K562 (cell line): Measurements from ENCODE around the gene SP6. TPM values are rescaled to one million over a fixed set of nuclear protein-coding genes. Genes with fewer than 3 reads are reported as not detected.

Source experiments
- CBX5 ChIP-seq: IDR thresholded peaks from 2 replicates; pipeline ENCODE4 v1.6.1; 2014; ENCODE audit warnings: low read depth, borderline replicate concordance
- E2F3 ChIP-seq: fragments of 250-450 bp; sonication (Bioruptor Pico); IDR thresholded peaks from 2 replicates; pipeline ENCODE4 v1.4.0; 2020; ENCODE audit warnings: mild to moderate bottlenecking
- ELK3 ChIP-seq: fragments of 450-650 bp; formaldehyde crosslinking; IDR thresholded peaks from 2 replicates; pipeline ENCODE4 v1.4.0; 2020; ENCODE audit warnings: mild to moderate bottlenecking
- GTF2E2 ChIP-seq: fragments of 200-800 bp; sonication (Bioruptor generic); IDR thresholded peaks from 2 replicates; pipeline ENCODE4 v1.6.1; 2016; ENCODE audit warnings: missing genetic modification characterization, missing compliant biosample characterization
- HDAC3 ChIP-seq: fragments of 450-650 bp; IDR thresholded peaks from 2 replicates; pipeline ENCODE4 v1.6.1; 2018; ENCODE audit warnings: borderline replicate concordance, mild to moderate bottlenecking, moderate library complexity; ENCODE audit not compliant: partially characterized antibody
- HNRNPH1 ChIP-seq: fragments of 200-400 bp; formaldehyde crosslinking; optimal IDR thresholded peaks from 2 replicates; pipeline ENCODE3; 2017; ENCODE audit warnings: low read depth, mild to moderate bottlenecking, low read length, moderate library complexity
- HNRNPLL ChIP-seq: fragments of 200-400 bp; formaldehyde crosslinking; IDR thresholded peaks from 2 replicates; pipeline ENCODE4 v1.6.1; 2017; ENCODE audit warnings: low read length, low read depth, mild to moderate bottlenecking; ENCODE audit not compliant: poor library complexity, severe bottlenecking
- KDM5B ChIP-seq: fragments of 200-600 bp; sonication (generic); IDR thresholded peaks from 2 replicates; pipeline ENCODE4 v1.6.1; 2012; ENCODE audit warnings: low read depth, mild to moderate bottlenecking, moderate library complexity, low read length, control low read depth, inconsistent platforms; ENCODE audit not compliant: insufficient replicate concordance
- PTRF ChIP-seq: fragments of 450-650 bp; IDR thresholded peaks from 2 replicates; pipeline ENCODE4 v1.6.1; 2016; ENCODE audit warnings: mild to moderate bottlenecking, missing genetic modification characterization, missing compliant biosample characterization
- SMAD2 ChIP-seq: fragments of 150-350 bp; IDR thresholded peaks from 2 replicates; pipeline ENCODE4 v1.6.1; 2014; ENCODE audit warnings: low read depth, mild to moderate bottlenecking, low read length
- SRSF3 ChIP-seq: fragments of 200-400 bp; formaldehyde crosslinking; IDR thresholded peaks from 2 replicates; pipeline ENCODE4 v1.6.1; 2016; ENCODE audit warnings: mild to moderate bottlenecking, low read length, moderate library complexity; ENCODE audit not compliant: insufficient read depth
- THAP12 ChIP-seq: fragments of 250-450 bp; sonication (Bioruptor Pico); IDR thresholded peaks from 2 replicates; pipeline ENCODE4 v1.9.0; 2021; ENCODE audit warnings: mild to moderate bottlenecking, inconsistent platforms
- ZNF408 ChIP-seq: fragments of 250-450 bp; sonication (Bioruptor Pico); IDR thresholded peaks from 2 replicates; pipeline ENCODE4 v1.4.0; 2020; ENCODE audit warnings: low read depth, mild to moderate bottlenecking, moderate library complexity
- polyA plus RNA-seq, 8 experiments: library from polyadenylated mRNA; depleted of rRNA in 4 of 8; stranded (reverse) in 5 of 8; unstranded in 3 of 8; fragments of >200 nt; fragmentation: Nextera tagmentation in 2 of 8; fragmentation: Illumina TruSeq in 1 of 8; extraction: Ambion mirVana in 2 of 8; extraction: Trizol in 1 of 8; gene quantifications; 2 replicates each; pipeline versions ENCODE4 v1.2.1 to v1.2.3, GENCODE V29; 2011 to 2014; ENCODE audit warnings: inconsistent platforms in 1 of 8, missing spikeins in 1 of 8
- total RNA-seq, 7 experiments: library from RNA; depleted of rRNA in 6 of 7; stranded (reverse); fragments of >200 nt in 6 of 7; fragmentation: Illumina TruSeq in 2 of 7; extraction: Trizol in 2 of 7; gene quantifications; 2 replicates each; pipeline versions ENCODE4 v1.2.1 to v1.2.3, GENCODE V29; 2011 to 2021; ENCODE audit warnings: low replicate concordance in 1 of 7
- TF ChIP-seq, protein P1 (sequence below): fragments of 450-650 bp; IDR thresholded peaks from 2 replicates; pipeline ENCODE4 v1.6.1; 2016; ENCODE audit warnings: mild to moderate bottlenecking
- TF ChIP-seq, protein P2 (sequence below): fragments of 250-450 bp; sonication (Bioruptor Pico); IDR thresholded peaks from 2 replicates; pipeline ENCODE4 v1.4.0; 2020; ENCODE audit warnings: mild to moderate bottlenecking, moderate library complexity, borderline replicate concordance

Gene SP6
- total and polyA plus RNA-seq, 9 of the 15 experiments (the other 6 are each of a cell fraction or from before 2014, with no cell fraction given) = 0.11 to 7.9 (median 2.2) TPM

DNA sequence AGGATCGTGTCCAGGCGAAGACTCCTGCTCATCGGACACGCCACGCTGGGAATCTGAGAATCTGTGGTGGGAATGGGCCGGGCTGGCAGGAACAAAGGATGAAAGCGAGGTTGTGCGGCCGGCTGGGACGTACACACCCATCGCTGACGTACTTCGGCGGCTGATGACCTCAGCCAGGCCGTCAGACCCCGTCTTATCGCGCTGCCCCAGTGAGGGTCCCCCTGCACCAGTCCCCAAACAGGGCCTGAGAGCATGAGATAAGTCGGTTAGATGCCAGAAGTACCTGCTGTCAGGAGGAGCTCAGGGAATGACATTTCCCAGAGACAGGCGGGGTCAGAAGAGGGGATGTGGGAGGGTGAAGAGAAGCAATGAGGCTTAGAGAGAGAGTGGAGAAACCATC is 16.0 kb upstream of the SP6 start (continued):
- TF ChIP-seq PTRF (tag) (no peak), SRSF3 (no peak), THAP12 (CRISPR knock-in tag) (no peak), ELK3 (no peak), GTF2E2 (tag) (0 out of 2 replicates have a peak, but pooled peaks have one; percentile 34), HNRNPH1 (no peak), CBX5 (no peak), SMAD2 (no peak), ZNF408 (CRISPR knock-in tag) (no peak), HDAC3 (peak; percentile 97), E2F3 (CRISPR knock-in tag) (no peak), HNRNPLL (no peak), KDM5B (no peak)
- TF ChIP-seq, protein P1, sequence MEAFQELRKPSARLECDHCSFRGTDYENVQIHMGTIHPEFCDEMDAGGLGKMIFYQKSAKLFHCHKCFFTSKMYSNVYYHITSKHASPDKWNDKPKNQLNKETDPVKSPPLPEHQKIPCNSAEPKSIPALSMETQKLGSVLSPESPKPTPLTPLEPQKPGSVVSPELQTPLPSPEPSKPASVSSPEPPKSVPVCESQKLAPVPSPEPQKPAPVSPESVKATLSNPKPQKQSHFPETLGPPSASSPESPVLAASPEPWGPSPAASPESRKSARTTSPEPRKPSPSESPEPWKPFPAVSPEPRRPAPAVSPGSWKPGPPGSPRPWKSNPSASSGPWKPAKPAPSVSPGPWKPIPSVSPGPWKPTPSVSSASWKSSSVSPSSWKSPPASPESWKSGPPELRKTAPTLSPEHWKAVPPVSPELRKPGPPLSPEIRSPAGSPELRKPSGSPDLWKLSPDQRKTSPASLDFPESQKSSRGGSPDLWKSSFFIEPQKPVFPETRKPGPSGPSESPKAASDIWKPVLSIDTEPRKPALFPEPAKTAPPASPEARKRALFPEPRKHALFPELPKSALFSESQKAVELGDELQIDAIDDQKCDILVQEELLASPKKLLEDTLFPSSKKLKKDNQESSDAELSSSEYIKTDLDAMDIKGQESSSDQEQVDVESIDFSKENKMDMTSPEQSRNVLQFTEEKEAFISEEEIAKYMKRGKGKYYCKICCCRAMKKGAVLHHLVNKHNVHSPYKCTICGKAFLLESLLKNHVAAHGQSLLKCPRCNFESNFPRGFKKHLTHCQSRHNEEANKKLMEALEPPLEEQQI = peak; percentile 97
- TF ChIP-seq, protein P2, sequence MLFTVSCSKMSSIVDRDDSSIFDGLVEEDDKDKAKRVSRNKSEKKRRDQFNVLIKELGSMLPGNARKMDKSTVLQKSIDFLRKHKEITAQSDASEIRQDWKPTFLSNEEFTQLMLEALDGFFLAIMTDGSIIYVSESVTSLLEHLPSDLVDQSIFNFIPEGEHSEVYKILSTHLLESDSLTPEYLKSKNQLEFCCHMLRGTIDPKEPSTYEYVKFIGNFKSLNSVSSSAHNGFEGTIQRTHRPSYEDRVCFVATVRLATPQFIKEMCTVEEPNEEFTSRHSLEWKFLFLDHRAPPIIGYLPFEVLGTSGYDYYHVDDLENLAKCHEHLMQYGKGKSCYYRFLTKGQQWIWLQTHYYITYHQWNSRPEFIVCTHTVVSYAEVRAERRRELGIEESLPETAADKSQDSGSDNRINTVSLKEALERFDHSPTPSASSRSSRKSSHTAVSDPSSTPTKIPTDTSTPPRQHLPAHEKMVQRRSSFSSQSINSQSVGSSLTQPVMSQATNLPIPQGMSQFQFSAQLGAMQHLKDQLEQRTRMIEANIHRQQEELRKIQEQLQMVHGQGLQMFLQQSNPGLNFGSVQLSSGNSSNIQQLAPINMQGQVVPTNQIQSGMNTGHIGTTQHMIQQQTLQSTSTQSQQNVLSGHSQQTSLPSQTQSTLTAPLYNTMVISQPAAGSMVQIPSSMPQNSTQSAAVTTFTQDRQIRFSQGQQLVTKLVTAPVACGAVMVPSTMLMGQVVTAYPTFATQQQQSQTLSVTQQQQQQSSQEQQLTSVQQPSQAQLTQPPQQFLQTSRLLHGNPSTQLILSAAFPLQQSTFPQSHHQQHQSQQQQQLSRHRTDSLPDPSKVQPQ (CRISPR knock-in tag) = no peak
